OCI-LY3 (cell line): ENCODE measurements around the gene SCARB2.

ENCODE experiments used
- H2AFZ ChIP-seq: fragments of 200-600, 300-600 bp; shearing (Covaris generic); 2 replicates; pipeline ENCODE4 v1.6.0; 2014; ENCODE audit warnings: antibody characterized with exemption, low read depth, low read length
- H3K27ac ChIP-seq: fragments of 200-600, 300-600 bp; sonication (generic); 2 replicates; pipeline ENCODE4 v1.5.1; 2014; ENCODE audit warnings: mild to moderate bottlenecking, low read length, moderate library complexity, mixed read lengths
- H3K27me3 ChIP-seq: fragments of 200-600, 300-600 bp; sonication (generic); 2 replicates; pipeline ENCODE4 v1.6.1; 2014; ENCODE audit warnings: low read depth, low read length, mixed read lengths
- H3K36me3 ChIP-seq: fragments of 200-600, 300-600 bp; sonication (generic); replicated peaks from 2 replicates; pipeline ENCODE3; 2014; ENCODE audit warnings: low read depth, low read length, mixed read lengths
- H3K4me1 ChIP-seq: fragments of 300-600, 200-600 bp; sonication (generic); 2 replicates; pipeline ENCODE4 v1.6.1; 2014; ENCODE audit warnings: low read length, mixed read lengths
- H3K4me2 ChIP-seq: fragments of 200-600, 300-600 bp; sonication (generic); 2 replicates; pipeline ENCODE4 v1.6.1; 2014; ENCODE audit warnings: low read length, mixed read lengths
- H3K4me3 ChIP-seq: fragments of 300-600, 200-600 bp; sonication (generic); 2 replicates; pipeline ENCODE4 v1.5.1; 2014; ENCODE audit warnings: antibody characterized with exemption, mild to moderate bottlenecking, low read length, moderate library complexity
- H3K79me2 ChIP-seq: fragments of 300-600, 200-600 bp; shearing (Covaris generic); 2 replicates; pipeline ENCODE4 v1.6.1; 2014; ENCODE audit warnings: mild to moderate bottlenecking, low read length, mixed read lengths
- H3K9ac ChIP-seq: fragments of 300-600, 200-600 bp; shearing (Covaris generic); 2 replicates; pipeline ENCODE4 v1.6.0; 2014; ENCODE audit warnings: mild to moderate bottlenecking, low read length, moderate library complexity
- H3K9me3 ChIP-seq: fragments of 200-600, 300-600 bp; shearing (Covaris generic); 2 replicates; pipeline ENCODE4 v1.6.1; 2014; ENCODE audit warnings: low read length, mixed read lengths; ENCODE audit not compliant: insufficient read depth
- H4K20me1 ChIP-seq: fragments of 200-600, 300-600 bp; sonication (generic); 2 replicates; pipeline ENCODE4 v1.6.1; 2016; ENCODE audit warnings: low read length, mixed read lengths; ENCODE audit not compliant: insufficient read depth
- CTCF ChIP-seq: fragments of 200-600, 300-600 bp; sonication (generic); IDR thresholded peaks from 2 replicates; pipeline ENCODE4 v1.5.1; 2014; ENCODE audit warnings: antibody characterized with exemption, low read length, low read depth
- EZH2phosphoT487 ChIP-seq: fragments of 200-600 bp; shearing (Covaris generic); IDR thresholded peaks from 2 replicates; pipeline ENCODE4 v1.6.1; 2018; ENCODE audit warnings: antibody characterized with exemption, mixed run types, low read depth

SCARB2 gene

GRCh38 chr4:76238701-76239100, 25.1 kb upstream of the SCARB2 start:
- Histone ChIP-seq H3K79me2 (no peaks in the 10 kb centered on the region), H3K27ac (no peak overlapping the region), H3K9ac (no peak overlapping the region), H3K36me3 (no peaks in the 10 kb centered on the region), H3K4me3 (no peak overlapping the region), H2AFZ (no peak overlapping the region), H4K20me1 (no peaks in the 10 kb centered on the region), H3K9me3 (no peaks in the 10 kb centered on the region), H3K4me1 (no peaks in the 10 kb centered on the region), H3K4me2 (no peak overlapping the region), H3K27me3 (no peaks in the 10 kb centered on the region)
- no peak for TF ChIP-seq CTCF
- TF ChIP-seq EZH2phosphoT487 = no peak

DNA sequence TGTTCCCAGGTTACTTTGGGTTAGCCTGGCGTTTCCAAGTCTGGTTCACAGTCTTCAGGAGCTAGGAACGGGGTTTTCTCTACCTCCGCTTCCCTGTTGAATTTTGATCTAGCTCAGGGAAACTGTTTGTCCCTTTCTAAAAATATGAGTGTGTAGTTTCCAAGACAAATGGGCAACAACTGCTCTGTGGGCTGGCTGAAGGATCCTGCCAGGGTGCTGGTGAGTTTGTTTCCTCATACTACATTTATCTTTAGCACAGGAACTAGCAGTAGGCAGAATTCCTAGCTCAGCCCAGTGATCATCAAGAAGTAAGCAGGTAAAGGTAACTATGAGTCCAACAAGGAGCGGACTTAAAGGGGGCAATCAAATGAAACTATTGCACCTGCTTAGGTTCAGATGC, 24.6 kb upstream of the SCARB2 start:
- H3K79me2 ChIP-seq = no peaks in the 10 kb centered on the region

GRCh38 chr4:76235915-76236314, 22.3 kb upstream of the SCARB2 start:
- Histone ChIP-seq H3K9ac (no peak overlapping the region), H3K27ac (no peak overlapping the region), H3K27me3 (no peaks in the 10 kb centered on the region), H2AFZ (no peak overlapping the region), H3K79me2 (no peaks in the 10 kb centered on the region), H3K4me3 (no peak overlapping the region), H3K4me2 (no peak overlapping the region), H3K9me3 (no peaks in the 10 kb centered on the region), H3K4me1 (peaks cover 7% of the 10 kb centered on the region), H4K20me1 (no peaks in the 10 kb centered on the region), H3K36me3 (no peaks in the 10 kb centered on the region)
- no peak for TF ChIP-seq CTCF
- TF ChIP-seq EZH2phosphoT487 = no peak

More for the DNA sequence above, 24.6 kb upstream of the SCARB2 start:
- H3K4me1 ChIP-seq = peaks cover under 1% of the 10 kb centered on the region; the same call in 1 of the 2 replicates
- no peak overlapping the region for H2AFZ ChIP-seq
- TF ChIP-seq EZH2phosphoT487 = no peak
- TF ChIP-seq CTCF = no peak
- no peak overlapping the region for H3K4me2 ChIP-seq
- H3K4me3 ChIP-seq = no peak overlapping the region
- no peaks in the 10 kb centered on the region for H3K27me3 ChIP-seq
- H4K20me1 ChIP-seq = no peaks in the 10 kb centered on the region
- no peak overlapping the region for H3K27ac ChIP-seq
- no peak overlapping the region for H3K9ac ChIP-seq
- no peaks in the 10 kb centered on the region for H3K9me3 ChIP-seq
- no peaks in the 10 kb centered on the region for H3K36me3 ChIP-seq

- Histone ChIP-seq H3K36me3 (no peaks in the 10 kb centered on the region), H3K4me3 (no peak overlapping the region), H3K27me3 (no peaks in the 10 kb centered on the region), H4K20me1 (no peaks in the 10 kb centered on the region), H3K9ac (no peak overlapping the region), H3K27ac (no peak overlapping the region), H3K9me3 (no peaks in the 10 kb centered on the region), H3K4me1 (peaks cover 7% of the 10 kb centered on the region), H3K4me2 (no peak overlapping the region), H3K79me2 (no peaks in the 10 kb centered on the region), H2AFZ (no peak overlapping the region)
- TF ChIP-seq EZH2phosphoT487 (no peak), CTCF (no peak)
Measured at GRCh38 chr4:76235407-76235806, 21.8 kb upstream of the SCARB2 start.
